ENCODE results near the gene NPAS2.

- TF ChIP-seq CTCF (IDR thresholded peaks at IDR 0.05) (no peak), EP300 (IDR thresholded peaks at IDR 0.05) (no peak)
Measured at GRCh38 chr2:101026253-101026701, 206.3 kb downstream of the NPAS2 start.

Data from esophagus muscularis mucosa (tissue), 3 donors.